CD4-positive, alpha-beta T cell treated with Interleukin-17A for 1 hour (primary cell): ENCODE results near the gene TNFRSF1A.

Source experiments
- DNase-seq: peaks from one replicate; pipeline ENCODE4 v3.0.0-alpha.2; 2020

TNFRSF1A gene

GRCh38 chr12:6341417-6342139, at the start of gene TNFRSF1A:
Gene TNFRSF1A (minus strand): TSS chr12:6342076. CDS start chr12:6341814, 262 bp downstream.
- DNase-seq = peak; percentile 57

GRCh38 chr12:6391013-6391412, 49.1 kb upstream of the TNFRSF1A start:
- DNase-seq = no peak

GRCh38 chr12:6390084-6390799, 48.4 kb upstream of the TNFRSF1A start:
- DNase-seq = no peak

GRCh38 chr12:6387541-6387940, 45.7 kb upstream of the TNFRSF1A start:
- DNase-seq = no peak

- no peak for DNase-seq
Observed at GRCh38 chr12:6386491-6386890, 44.6 kb upstream of the TNFRSF1A start.

GRCh38 chr12:6386038-6386437, 44.2 kb upstream of the TNFRSF1A start:
- DNase-seq = no peak

- no peak for DNase-seq
Observed at GRCh38 chr12:6384499-6385436, 42.9 kb upstream of the TNFRSF1A start.

GRCh38 chr12:6383572-6384498, 42.0 kb upstream of the TNFRSF1A start, which contains the start of gene LTBR:
Gene LTBR (plus strand): TSS chr12:6384162. CDS start chr12:6384359, 197 bp downstream.
- peak; percentile 24 for DNase-seq

- DNase-seq = no peak
Observed at GRCh38 chr12:6382982-6383381, 41.1 kb upstream of the TNFRSF1A start.

GRCh38 chr12:6382371-6382770, 40.5 kb upstream of the TNFRSF1A start:
- DNase-seq = no peak

- DNase-seq = no peak
Observed at GRCh38 chr12:6380141-6381121, 38.6 kb upstream of the TNFRSF1A start.

GRCh38 chr12:6378709-6379472, 37.0 kb upstream of the TNFRSF1A start:
- no peak for DNase-seq

- no peak for DNase-seq
Observed at GRCh38 chr12:6377667-6377994, 35.8 kb upstream of the TNFRSF1A start.

- peak; percentile 13 for DNase-seq
Observed at GRCh38 chr12:6376870-6377666, 35.2 kb upstream of the TNFRSF1A start.

GRCh38 chr12:6376079-6376869, 34.4 kb upstream of the TNFRSF1A start:
- peak; percentile 9 for DNase-seq

GRCh38 chr12:6375269-6376078, 33.6 kb upstream of the TNFRSF1A start, which contains the start of gene SCNN1A:
Gene SCNN1A (minus strand): TSS chr12:6375563. CDS start chr12:6374783, 780 bp downstream.
- DNase-seq = no peak

GRCh38 chr12:6374786-6375160, 32.9 kb upstream of the TNFRSF1A start:
- no peak for DNase-seq
